ENCODE results near the gene ZDHHC3.

The ZDHHC3 gene

GRCh38 chr3:44976002-44976815, at the start of gene ZDHHC3, which contains the start of gene EXOSC7:
Gene ZDHHC3, minus strand, starts transcription at chr3:44976174. Its CDS starts 16,738 bp downstream, at chr3:44959436.
Gene EXOSC7, plus strand, starts transcription at chr3:44976244. Its CDS starts 34 bp downstream, at chr3:44976278.
- peak; percentile 77 to 86 for DNase-seq

GRCh38 chr3:45024542-45025255, 48.7 kb upstream of the ZDHHC3 start:
- DNase-seq = no peak

GRCh38 chr3:45023675-45024074, 47.7 kb upstream of the ZDHHC3 start:
- no peak for DNase-seq

GRCh38 chr3:45021524-45022297, 45.7 kb upstream of the ZDHHC3 start:
- no peak for DNase-seq

DNA sequence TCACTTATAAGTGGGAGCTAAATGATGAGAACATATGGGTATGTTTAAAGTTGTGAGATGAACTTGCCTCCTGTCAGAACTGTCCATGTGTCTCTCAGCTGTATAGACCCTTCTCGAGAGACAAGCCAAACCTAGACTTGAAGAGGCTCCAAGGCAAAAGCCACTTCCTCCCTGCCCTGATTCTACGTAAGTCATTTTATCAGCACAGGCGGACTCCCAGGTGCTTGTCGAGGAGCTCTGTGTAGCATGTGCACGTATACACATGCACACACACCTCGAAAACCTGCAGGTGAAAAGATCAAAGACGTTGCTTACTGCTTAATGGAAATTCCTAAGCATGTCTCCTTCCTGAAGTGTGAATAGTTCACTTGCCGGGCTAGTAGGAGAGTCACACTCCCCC, 44.6 kb upstream of the ZDHHC3 start:
- no peak for DNase-seq

DNA sequence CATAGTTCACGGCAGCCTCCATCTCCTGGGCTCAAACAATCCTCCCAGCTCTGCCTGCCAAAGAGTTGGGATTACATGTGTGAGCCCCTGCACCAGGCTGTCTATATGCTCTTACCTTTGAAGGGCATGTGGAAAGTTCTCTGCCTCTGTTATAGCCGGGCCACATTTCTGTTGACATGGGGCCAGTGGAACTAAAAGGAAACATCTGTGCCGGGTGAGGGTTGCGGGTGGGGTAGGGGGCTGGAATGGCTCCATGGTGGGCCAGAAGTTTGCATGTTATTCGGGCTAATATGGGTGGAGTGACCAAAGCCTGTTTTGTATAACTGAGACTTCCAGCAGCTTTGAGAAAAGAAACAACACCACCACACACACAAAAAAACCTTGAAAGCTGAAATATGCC, 41.8 kb upstream of the ZDHHC3 start:
- no peak for DNase-seq

GRCh38 chr3:45016916-45017315, 40.9 kb upstream of the ZDHHC3 start:
- no peak for DNase-seq

GRCh38 chr3:45012577-45012976, 36.6 kb upstream of the ZDHHC3 start:
- DNase-seq = no peak

DNA sequence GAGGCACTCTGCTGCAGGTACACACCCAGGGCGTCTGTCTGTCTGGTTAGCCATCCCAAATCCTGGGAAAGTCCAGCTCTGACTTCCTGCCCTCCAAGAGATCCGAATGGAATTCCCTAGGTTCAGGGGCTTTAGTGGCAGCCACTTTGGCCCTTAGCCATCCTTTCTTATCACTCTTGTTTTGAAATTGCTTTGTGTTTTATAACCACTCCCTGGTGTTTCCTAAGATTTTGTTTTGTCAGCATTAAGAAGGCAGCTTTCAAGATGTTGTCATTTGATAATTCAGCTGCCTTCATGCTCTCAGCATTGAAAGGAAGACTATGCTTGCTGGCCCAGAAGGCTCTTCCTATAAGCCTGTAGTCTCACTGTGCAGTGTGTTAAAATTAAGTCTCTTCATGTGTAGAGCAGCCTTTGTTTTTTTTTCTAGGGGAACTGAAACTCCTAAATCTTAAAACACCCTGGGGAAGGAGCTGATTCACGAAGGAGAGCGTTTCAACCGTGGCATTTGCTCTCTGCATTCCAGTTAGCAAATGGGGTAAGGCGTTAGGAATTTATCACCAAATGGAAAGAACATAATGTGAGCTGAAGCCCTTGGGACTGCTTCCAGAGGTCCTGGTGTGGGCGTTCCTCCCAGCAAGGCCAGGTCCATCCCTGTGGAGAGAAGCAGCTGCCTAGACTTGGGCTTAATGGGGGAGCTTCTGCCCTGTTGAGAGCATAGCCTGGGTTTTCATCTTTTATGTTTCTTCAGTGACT, 36.0 kb upstream of the ZDHHC3 start:
- peak in 1 of 2 donors; percentile 16 for DNase-seq

GRCh38 chr3:45010811-45011333, 34.9 kb upstream of the ZDHHC3 start:
- DNase-seq = no peak

- no peak for DNase-seq
Observed at GRCh38 chr3:45009868-45010267, 33.9 kb upstream of the ZDHHC3 start.

GRCh38 chr3:45008117-45008516, 32.1 kb upstream of the ZDHHC3 start:
- no peak for DNase-seq

DNA sequence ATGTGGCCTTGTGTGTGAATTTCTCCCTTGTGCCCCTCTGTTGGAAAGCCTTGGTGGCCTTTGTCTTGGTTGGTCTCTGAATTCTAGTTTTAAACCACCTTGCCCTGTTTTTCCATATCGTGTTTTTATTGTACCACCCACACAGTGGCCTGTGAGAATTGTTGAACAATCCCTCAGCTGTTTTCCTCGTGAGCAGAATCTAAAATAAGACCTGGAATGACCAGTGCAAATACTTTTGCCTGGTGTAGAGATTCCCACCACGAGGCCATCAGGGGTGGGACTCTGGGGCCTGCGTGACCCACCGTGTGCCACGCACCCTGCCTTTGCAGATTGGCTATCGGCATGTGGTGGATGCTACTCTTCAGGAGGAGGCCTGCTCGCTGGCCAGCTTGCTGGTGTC, 31.1 kb upstream of the ZDHHC3 start:
- no peak for DNase-seq

DNA sequence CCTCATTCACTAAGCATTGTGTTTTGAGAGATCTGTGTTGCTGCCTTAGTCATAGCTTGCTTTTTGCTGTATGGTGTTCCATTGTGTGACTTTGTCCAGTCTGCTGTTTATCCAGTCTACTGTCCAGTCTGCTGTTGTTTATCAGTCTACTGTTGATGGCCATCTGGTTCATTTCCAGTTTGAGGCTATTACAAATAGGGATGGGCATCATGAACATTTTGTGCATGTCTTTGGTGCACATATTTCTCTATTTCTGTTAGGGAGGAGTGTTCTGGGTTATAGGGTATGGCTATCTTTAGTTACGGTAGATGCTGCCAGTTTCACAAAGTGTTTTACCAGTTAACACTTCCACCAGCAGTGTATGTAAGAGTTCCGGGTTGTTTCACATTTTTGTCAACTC, 27.9 kb upstream of the ZDHHC3 start:
- DNase-seq = no peak

- no peak for DNase-seq
Observed at GRCh38 chr3:45003406-45003805, 27.4 kb upstream of the ZDHHC3 start.

DNA sequence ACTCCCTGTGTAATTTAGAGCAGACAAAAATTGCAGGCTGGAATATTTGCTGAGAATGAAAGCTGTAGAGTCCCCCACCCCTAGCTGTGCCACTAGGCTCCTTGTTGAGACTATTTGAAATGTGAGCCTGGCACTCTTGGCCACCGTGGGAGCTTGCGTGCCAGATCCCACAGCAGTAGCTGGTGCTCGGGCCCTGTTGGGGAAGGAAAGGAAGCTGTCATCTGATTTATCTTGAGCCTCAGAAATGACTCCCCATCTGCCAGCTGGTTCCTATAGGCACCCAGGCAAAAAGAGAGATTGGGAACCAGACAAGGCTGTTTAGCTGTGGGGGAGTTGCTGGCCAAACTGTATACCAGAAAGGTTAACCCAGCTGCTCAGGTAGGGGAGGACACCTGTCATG, 26.7 kb upstream of the ZDHHC3 start:
- no peak for DNase-seq

DNA sequence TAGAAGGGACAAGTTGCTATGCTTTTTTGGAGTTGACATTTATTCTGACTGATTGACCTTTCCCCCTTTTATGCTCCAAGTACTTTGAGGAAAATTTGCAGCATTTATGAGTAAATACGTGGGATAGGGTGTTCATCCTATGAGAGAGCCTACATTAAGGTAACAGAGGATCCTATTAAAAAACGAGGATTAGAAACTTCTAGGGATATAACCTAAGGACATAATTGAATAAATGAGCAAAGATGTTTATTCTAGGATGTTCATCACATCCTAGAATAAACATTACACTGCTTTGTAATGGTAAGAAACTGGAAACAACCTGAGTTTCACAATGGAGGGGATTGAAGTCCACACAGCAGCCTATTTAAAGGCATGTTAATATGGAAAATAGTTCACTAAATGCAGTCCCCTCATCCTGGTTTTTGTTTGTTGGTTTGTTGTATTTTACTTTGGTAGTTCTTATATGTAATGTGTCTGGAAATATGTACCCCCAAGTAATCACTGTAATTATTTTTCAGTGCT, 26.2 kb upstream of the ZDHHC3 start:
- DNase-seq = no peak

DNA sequence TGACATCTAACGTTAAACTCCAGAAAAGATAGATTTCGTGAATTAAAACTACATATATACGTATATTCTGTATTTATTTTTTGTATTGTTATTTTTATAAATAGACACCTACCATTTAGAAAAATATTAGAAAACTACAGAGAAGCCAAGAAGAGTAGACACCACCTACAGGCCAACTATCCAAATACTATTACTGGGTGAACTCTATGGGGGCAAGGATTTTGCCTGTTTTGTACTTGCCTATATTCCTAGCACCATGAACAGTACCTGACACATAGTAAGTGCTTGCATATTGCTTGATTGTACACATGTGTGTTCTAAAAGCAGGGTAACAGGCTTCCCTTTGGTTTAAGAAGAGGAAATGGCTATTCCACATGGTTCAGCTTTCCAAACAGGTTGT, 25.8 kb upstream of the ZDHHC3 start:
- no peak for DNase-seq

DNA sequence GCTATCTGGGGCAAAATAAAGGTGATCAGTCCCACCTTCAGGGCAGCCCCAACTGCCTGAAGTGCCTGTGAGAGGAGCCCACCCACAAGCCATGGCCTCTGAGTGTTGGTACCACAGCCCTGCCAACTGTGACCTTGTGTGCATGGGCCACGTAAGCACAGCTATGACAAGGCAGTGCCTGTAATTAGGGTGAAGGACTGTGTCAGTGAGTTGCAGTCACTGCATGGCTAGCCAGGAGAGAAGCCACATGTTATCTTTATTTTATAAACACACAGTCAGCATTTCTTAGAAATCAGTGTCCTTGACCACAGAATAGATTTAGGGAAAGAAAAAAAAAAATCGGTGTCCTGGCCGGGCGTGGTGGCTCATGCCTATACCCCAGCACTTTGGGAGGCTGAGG, 24.8 kb upstream of the ZDHHC3 start:
- DNase-seq = no peak

DNA sequence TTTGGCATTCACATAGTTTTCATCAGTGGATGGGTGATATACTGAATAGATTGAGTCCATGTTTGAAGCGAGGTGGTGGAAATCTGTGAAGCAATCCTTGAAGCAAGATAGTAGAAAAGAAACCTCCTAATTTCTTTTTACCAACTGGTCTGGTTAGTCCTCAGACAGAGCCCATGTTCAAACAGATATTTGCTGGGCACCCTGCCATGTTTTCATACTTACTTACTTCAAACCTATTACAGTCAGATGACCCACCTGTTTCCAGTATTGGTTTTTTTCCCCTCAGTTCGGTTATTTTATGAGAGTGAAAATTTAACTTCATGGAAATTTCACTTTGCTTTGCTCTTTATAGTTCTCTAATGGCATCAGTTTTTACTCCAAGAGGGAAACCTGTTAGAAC, 23.8 kb upstream of the ZDHHC3 start:
- DNase-seq = no peak

GRCh38 chr3:44996556-44996969, 20.6 kb upstream of the ZDHHC3 start:
- no peak for DNase-seq

DNA sequence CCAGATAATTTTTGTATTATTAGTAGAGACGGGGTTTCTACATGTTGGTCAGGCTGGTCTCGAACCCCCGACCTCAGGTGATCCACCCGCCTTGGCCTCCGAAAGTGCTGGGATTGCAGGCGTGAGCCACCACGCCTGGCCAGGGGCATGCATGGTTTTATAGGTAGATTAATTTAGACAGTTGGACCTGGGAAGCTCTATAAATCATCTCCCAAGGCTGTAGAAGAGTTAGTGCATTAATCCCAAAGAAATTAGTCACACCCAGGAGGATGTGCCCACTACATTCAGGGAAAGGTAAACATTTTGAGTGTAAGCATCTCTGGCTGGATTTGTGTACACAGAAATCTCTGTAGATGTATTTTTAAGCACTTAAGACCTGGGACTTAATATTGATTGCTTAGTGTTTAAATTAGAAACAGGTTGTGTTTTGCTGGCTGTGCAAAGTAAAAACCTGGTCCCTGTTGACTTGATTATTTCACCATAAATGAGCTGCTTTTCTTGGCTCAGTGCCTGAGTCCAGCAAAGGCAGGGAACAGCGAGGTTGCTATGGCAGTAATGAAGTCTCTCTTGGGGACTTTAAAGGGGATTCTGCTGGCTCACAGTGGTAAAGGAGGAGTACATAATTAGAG, 19.3 kb upstream of the ZDHHC3 start:
- no peak for DNase-seq

Data from hippocampal formation (tissue), 2 donors.